H1 (cell line): ENCODE measurements around the gene WDR43. TPM values are rescaled to one million over a fixed set of nuclear protein-coding genes. Genes with fewer than 3 reads are reported as not detected.

Source experiments
- CTBP2 ChIP-seq: IDR thresholded peaks from 2 replicates; pipeline ENCODE4 v1.7.0; 2011; ENCODE audit warnings: borderline replicate concordance, mild to moderate bottlenecking, moderate library complexity, mixed read lengths, low read length; ENCODE audit not compliant: insufficient read depth, insufficient read length
- GTF2F1 ChIP-seq: IDR thresholded peaks from 2 replicates; pipeline ENCODE4 v1.6.1; 2012; ENCODE audit warnings: low read depth, low read length, improper control_type of control experiment, borderline replicate concordance
- HDAC6 ChIP-seq: IDR thresholded peaks from one replicate; pipeline ENCODE4 v1.7.1; 2012; ENCODE audit warnings: low read depth, mild to moderate bottlenecking, inconsistent platforms, low read length, moderate library complexity
- KDM4A ChIP-seq: IDR thresholded peaks from one replicate; pipeline ENCODE4 v1.7.1; 2012; ENCODE audit warnings: low read depth, mild to moderate bottlenecking, moderate library complexity, low read length, inconsistent platforms; ENCODE audit not compliant: severe bottlenecking
- NANOG ChIP-seq: IDR thresholded peaks from 2 replicates; pipeline ENCODE4 v1.6.1; 2011; ENCODE audit warnings: low read length, low read depth, mild to moderate bottlenecking, inconsistent platforms; ENCODE audit not compliant: insufficient read depth, poor library complexity, severe bottlenecking
- TEAD4 ChIP-seq: IDR thresholded peaks from 2 replicates; pipeline ENCODE4 v1.6.1; 2012; ENCODE audit warnings: low read depth, low read length, inconsistent platforms, mixed read lengths
- polyA plus RNA-seq, 7 experiments: library from polyadenylated mRNA; depleted of rRNA in 3 of 7; stranded (reverse) in 5 of 7; unstranded in 2 of 7; fragments of >200 nt in 5 of 7; fragments of 200-250 nt in 2 of 7; gene quantifications; 1 replicate in 5 of 7; 2 replicates in 1 of 7; 4 replicates in 1 of 7; pipeline versions ENCODE4 v1.2.1 to v1.2.3, GENCODE V29; 2011 to 2013; ENCODE audit warnings: missing spikeins in 2 of 7, mixed read lengths in 2 of 7
- total RNA-seq: library from RNA; stranded (reverse); fragmentation: NEBNext Ultra II Directional; extraction: Animal tissue kit (Norgen Biotek cat#: 25700); gene quantifications from 2 replicates; pipeline ENCODE4 v1.2.1, GENCODE V29; 2021
- TF ChIP-seq, protein P1 (sequence below): IDR thresholded peaks from 2 replicates; pipeline ENCODE4 v1.6.1; 2012; ENCODE audit warnings: low read length, inconsistent platforms
- TF ChIP-seq, protein P2 (sequence below): IDR thresholded peaks from 2 replicates; pipeline ENCODE4 v1.6.1; 2012; ENCODE audit warnings: inconsistent platforms

WDR43 gene
- total and polyA plus RNA-seq, 2 of the 8 experiments (the other 6 are each of a cell fraction or from before 2014, with no cell fraction given) = 57.8 to 142 TPM

DNA sequence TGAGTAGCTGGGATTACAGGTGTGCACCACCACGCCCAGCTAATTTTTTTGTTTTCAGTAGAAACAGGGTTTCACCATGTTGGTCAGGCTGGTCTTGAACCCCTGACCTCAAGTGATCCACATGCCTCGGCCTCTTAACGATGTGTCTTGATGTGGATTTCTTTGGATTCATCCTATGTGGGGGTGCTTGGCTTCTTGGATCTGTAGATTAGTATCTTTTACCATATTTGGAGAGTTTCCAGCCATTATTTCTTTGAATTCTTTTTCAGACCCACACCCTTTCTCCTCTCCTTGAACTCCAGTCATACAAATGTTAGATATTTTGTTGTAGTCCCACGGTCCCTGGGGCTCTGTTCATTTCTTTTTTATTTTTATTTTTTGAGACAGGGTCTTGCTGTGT is 79.8 kb downstream of the WDR43 start (continued):
- TF ChIP-seq GTF2F1 = no peak
- TF ChIP-seq CTBP2 = no peak
- TF ChIP-seq TEAD4 = no peak
- no peak for TF ChIP-seq HDAC6
- TF ChIP-seq, protein P1, sequence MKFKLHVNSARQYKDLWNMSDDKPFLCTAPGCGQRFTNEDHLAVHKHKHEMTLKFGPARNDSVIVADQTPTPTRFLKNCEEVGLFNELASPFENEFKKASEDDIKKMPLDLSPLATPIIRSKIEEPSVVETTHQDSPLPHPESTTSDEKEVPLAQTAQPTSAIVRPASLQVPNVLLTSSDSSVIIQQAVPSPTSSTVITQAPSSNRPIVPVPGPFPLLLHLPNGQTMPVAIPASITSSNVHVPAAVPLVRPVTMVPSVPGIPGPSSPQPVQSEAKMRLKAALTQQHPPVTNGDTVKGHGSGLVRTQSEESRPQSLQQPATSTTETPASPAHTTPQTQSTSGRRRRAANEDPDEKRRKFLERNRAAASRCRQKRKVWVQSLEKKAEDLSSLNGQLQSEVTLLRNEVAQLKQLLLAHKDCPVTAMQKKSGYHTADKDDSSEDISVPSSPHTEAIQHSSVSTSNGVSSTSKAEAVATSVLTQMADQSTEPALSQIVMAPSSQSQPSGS = no peak
- TF ChIP-seq KDM4A = no peak
- no peak for TF ChIP-seq NANOG
- TF ChIP-seq, protein P2, sequence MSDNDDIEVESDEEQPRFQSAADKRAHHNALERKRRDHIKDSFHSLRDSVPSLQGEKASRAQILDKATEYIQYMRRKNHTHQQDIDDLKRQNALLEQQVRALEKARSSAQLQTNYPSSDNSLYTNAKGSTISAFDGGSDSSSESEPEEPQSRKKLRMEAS = no peak
